ENCODE data around the gene ADAMTS8.
"Not testable (repeated sequence)": the region's sequence is repeated elsewhere in the genome, so short reads cannot be mapped to it uniquely, and the experiment has no call there.

Gene ADAMTS8

DNA sequence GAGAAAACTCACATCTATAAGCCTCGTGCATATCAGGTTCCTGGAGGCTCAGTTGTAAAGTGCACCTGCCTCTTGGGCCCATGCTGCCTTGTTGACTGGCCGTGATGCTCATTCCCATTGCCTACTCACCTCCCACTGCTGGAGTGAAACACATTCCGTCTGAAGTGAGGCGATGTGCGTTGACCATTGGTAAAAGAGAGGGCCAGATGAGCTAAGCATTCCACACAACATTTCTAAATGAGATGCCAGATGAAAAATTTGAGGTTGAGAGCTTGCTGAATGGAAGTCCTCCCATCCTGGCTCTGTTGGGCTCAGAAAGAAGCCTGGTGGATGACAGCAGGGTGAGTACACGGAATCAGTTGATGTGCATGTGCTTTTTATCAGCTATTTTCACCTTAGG lies 11.5 kb upstream of the ADAMTS8 start:
- TF ChIP-seq, protein P1, sequence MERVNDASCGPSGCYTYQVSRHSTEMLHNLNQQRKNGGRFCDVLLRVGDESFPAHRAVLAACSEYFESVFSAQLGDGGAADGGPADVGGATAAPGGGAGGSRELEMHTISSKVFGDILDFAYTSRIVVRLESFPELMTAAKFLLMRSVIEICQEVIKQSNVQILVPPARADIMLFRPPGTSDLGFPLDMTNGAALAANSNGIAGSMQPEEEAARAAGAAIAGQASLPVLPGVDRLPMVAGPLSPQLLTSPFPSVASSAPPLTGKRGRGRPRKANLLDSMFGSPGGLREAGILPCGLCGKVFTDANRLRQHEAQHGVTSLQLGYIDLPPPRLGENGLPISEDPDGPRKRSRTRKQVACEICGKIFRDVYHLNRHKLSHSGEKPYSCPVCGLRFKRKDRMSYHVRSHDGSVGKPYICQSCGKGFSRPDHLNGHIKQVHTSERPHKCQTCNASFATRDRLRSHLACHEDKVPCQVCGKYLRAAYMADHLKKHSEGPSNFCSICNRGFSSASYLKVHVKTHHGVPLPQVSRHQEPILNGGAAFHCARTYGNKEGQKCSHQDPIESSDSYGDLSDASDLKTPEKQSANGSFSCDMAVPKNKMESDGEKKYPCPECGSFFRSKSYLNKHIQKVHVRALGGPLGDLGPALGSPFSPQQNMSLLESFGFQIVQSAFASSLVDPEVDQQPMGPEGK (CRISPR knock-in tag; IDR thresholded peaks at IDR 0.05; ENCODE audit: borderline replicate concordance): no peak
- TF ChIP-seq ZFP3 (CRISPR knock-in tag; IDR thresholded peaks at IDR 0.05) (no peak), ZC3H10 (CRISPR knock-in tag; IDR thresholded peaks at IDR 0.05) (no peak), ZNF70 (CRISPR knock-in tag; IDR thresholded peaks at IDR 0.05) (no peak)
- TF ChIP-seq, protein P2, sequence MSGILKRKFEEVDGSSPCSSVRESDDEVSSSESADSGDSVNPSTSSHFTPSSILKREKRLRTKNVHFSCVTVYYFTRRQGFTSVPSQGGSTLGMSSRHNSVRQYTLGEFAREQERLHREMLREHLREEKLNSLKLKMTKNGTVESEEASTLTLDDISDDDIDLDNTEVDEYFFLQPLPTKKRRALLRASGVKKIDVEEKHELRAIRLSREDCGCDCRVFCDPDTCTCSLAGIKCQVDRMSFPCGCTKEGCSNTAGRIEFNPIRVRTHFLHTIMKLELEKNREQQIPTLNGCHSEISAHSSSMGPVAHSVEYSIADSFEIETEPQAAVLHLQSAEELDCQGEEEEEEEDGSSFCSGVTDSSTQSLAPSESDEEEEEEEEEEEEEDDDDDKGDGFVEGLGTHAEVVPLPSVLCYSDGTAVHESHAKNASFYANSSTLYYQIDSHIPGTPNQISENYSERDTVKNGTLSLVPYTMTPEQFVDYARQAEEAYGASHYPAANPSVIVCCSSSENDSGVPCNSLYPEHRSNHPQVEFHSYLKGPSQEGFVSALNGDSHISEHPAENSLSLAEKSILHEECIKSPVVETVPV (CRISPR knock-in tag; IDR thresholded peaks at IDR 0.05): no peak
- TF ChIP-seq, protein P3, sequence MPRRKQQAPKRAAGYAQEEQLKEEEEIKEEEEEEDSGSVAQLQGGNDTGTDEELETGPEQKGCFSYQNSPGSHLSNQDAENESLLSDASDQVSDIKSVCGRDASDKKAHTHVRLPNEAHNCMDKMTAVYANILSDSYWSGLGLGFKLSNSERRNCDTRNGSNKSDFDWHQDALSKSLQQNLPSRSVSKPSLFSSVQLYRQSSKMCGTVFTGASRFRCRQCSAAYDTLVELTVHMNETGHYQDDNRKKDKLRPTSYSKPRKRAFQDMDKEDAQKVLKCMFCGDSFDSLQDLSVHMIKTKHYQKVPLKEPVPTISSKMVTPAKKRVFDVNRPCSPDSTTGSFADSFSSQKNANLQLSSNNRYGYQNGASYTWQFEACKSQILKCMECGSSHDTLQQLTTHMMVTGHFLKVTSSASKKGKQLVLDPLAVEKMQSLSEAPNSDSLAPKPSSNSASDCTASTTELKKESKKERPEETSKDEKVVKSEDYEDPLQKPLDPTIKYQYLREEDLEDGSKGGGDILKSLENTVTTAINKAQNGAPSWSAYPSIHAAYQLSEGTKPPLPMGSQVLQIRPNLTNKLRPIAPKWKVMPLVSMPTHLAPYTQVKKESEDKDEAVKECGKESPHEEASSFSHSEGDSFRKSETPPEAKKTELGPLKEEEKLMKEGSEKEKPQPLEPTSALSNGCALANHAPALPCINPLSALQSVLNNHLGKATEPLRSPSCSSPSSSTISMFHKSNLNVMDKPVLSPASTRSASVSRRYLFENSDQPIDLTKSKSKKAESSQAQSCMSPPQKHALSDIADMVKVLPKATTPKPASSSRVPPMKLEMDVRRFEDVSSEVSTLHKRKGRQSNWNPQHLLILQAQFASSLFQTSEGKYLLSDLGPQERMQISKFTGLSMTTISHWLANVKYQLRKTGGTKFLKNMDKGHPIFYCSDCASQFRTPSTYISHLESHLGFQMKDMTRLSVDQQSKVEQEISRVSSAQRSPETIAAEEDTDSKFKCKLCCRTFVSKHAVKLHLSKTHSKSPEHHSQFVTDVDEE (CRISPR knock-in tag; IDR thresholded peaks at IDR 0.05): no peak
- no peak for ATAC-seq

DNA sequence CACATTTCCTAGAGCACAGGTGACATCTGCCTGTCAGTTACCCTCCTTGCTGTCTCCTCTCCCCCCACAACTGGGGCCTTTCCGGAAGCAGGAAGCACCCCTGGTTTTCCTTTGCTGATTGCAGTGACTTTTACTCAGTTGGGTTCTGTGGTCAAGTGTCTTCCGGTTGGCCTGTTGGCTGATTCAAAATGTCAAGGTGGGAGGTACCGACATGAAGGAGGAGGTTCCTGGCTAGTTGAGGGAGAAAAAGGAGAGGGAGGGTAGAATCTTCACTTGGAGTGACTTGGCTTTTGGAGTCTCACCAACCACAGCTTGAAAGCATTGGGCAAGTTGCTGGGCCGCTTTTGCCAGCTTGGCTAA lies 10.7 kb upstream of the ADAMTS8 start:
- no peak for ATAC-seq
- no peak for TF ChIP-seq ZNF565 (CRISPR knock-in tag; conservative IDR thresholded peaks at IDR 0.05; ENCODE audit: low read depth)

DNA sequence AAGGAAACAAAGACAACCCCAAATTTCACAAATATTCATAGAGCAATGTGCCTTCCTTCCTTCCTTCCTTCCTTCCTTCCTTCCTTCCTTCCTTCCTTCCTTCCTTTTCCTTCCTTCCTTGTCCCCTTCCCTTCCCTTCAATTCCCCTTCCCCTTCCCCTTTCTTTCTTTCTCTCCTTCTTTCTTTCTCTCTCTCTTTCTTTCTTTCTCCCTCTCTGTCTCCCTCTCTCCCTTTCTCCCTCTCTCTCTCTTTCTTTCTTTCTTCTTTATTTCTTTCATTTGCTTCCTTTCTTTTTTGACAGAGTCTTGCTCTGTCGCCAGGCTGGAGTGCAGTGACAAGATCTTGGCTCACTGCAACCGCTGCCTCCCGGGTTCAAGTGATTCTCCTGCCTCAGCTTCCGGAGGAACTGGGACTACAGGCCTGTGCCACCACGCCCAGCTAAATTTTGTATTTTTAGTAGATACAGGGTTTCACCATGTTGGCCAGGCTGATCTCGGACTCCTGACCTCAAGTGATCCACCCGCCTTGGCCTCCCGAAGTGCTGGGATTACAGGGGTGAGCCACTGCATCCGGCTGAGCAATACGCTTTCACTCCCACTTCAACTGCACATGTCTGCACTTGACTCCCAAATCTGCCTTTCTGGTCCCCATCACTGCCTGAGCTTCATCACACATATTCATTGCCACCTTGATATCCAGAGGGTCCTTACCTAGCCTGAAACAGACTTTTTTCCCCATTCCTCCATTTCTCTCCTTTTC lies 10.2 kb upstream of the ADAMTS8 start:
- ATAC-seq: not testable (repeated sequence)

DNA sequence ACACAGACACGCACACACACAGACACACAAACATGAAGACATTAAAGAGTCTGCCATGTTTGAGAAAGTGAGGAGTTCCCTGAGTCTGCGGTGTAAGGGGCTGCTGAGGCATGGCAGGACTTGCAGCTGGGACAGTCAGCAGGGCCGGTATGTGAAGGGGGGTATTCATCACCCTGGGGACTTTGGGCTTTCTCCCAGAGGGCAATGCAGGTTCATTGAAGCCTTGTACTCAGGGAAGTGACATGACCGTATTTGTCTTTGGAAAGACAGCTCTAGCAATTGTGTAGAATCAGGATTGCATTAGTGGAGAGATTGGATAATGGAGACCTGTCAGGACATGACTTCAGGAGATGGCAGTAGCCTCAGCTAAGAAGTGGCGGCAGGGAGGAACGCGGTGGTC lies 9.4 kb upstream of the ADAMTS8 start:
- no peak for TF ChIP-seq ESRRG (CRISPR knock-in tag; IDR thresholded peaks at IDR 0.05)
- TF ChIP-seq ZNF565 (CRISPR knock-in tag; conservative IDR thresholded peaks at IDR 0.05; ENCODE audit: low read depth): no peak
- no peak for TF ChIP-seq TCF4 (CRISPR knock-in tag; IDR thresholded peaks at IDR 0.05; ENCODE audit: borderline replicate concordance)
- TF ChIP-seq PPARA (CRISPR knock-in tag; IDR thresholded peaks at IDR 0.05; ENCODE audit: borderline replicate concordance): no peak
- no peak for ATAC-seq

DNA sequence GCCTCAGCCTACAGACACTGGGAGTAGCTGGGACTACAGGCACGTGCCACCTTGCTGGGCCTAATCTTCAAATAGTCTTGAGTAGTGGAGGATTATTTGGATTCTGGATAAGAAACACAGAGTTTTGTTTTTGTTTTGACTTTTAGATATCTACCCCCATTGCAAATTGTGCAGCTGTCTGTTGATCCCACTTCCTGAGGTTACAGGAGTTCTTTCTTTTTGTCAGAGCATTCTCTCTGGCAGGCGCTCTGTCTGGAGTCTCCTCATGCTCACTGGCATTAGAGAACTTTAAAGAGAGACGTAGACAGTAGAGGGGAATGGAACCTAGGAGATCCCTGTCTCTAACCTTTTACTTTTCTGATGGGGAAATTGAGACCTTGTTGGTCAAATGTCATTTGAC lies 7.8 kb upstream of the ADAMTS8 start:
- TF ChIP-seq ZNF70 (CRISPR knock-in tag; IDR thresholded peaks at IDR 0.05) (no peak), ZFP30 (CRISPR knock-in tag; IDR thresholded peaks at IDR 0.05) (no peak), OSR1 (CRISPR knock-in tag; IDR thresholded peaks at IDR 0.05) (no peak), TCF4 (CRISPR knock-in tag; IDR thresholded peaks at IDR 0.05; ENCODE audit: borderline replicate concordance) (no peak), ARNTL (CRISPR knock-in tag; IDR thresholded peaks at IDR 0.05; ENCODE audit: borderline replicate concordance, low read depth) (no peak), ZNF8 (CRISPR knock-in tag; IDR thresholded peaks at IDR 0.05) (no peak), ESRRG (CRISPR knock-in tag; IDR thresholded peaks at IDR 0.05) (no peak), ZFP3 (CRISPR knock-in tag; IDR thresholded peaks at IDR 0.05) (no peak), SNAI2 (CRISPR knock-in tag; IDR thresholded peaks at IDR 0.05) (no peak), ZC3H10 (CRISPR knock-in tag; IDR thresholded peaks at IDR 0.05) (no peak), TOX (CRISPR knock-in tag; IDR thresholded peaks at IDR 0.05; ENCODE audit: borderline replicate concordance) (no peak), PPARA (CRISPR knock-in tag; IDR thresholded peaks at IDR 0.05; ENCODE audit: borderline replicate concordance) (no peak), CSDC2 (CRISPR knock-in tag; IDR thresholded peaks at IDR 0.05) (no peak)
- TF ChIP-seq, protein P4, sequence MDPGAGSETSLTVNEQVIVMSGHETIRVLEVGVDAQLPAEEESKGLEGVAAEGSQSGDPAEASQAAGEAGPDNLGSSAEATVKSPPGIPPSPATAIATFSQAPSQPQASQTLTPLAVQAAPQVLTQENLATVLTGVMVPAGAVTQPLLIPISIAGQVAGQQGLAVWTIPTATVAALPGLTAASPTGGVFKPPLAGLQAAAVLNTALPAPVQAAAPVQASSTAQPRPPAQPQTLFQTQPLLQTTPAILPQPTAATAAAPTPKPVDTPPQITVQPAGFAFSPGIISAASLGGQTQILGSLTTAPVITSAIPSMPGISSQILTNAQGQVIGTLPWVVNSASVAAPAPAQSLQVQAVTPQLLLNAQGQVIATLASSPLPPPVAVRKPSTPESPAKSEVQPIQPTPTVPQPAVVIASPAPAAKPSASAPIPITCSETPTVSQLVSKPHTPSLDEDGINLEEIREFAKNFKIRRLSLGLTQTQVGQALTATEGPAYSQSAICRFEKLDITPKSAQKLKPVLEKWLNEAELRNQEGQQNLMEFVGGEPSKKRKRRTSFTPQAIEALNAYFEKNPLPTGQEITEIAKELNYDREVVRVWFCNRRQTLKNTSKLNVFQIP (CRISPR knock-in tag; IDR thresholded peaks at IDR 0.05; ENCODE audit: borderline replicate concordance, low read depth): no peak
- TF ChIP-seq, protein P5, sequence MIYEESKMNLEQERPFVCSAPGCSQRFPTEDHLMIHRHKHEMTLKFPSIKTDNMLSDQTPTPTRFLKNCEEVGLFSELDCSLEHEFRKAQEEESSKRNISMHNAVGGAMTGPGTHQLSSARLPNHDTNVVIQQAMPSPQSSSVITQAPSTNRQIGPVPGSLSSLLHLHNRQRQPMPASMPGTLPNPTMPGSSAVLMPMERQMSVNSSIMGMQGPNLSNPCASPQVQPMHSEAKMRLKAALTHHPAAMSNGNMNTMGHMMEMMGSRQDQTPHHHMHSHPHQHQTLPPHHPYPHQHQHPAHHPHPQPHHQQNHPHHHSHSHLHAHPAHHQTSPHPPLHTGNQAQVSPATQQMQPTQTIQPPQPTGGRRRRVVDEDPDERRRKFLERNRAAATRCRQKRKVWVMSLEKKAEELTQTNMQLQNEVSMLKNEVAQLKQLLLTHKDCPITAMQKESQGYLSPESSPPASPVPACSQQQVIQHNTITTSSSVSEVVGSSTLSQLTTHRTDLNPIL (CRISPR knock-in tag; IDR thresholded peaks at IDR 0.05; ENCODE audit: low read depth): no peak
- ATAC-seq: no peak
